Stimulated activated CD8-positive, alpha-beta memory T cell treated with anti-CD3 and anti-CD28 coated beads, Interleukin-4, amount 100 ng/mL, for 24 hours (primary cell): ENCODE measurements around the gene KRTAP12-4.
"Not testable (repeated sequence)": the region's sequence is repeated elsewhere in the genome, so short reads cannot be mapped to it uniquely, and the experiment has no call there.

Source experiments
- DNase-seq: peaks from one replicate; pipeline ENCODE4 v3.0.0-alpha.2; 2020; ENCODE audit warnings: low read depth

The KRTAP12-4 gene

DNA sequence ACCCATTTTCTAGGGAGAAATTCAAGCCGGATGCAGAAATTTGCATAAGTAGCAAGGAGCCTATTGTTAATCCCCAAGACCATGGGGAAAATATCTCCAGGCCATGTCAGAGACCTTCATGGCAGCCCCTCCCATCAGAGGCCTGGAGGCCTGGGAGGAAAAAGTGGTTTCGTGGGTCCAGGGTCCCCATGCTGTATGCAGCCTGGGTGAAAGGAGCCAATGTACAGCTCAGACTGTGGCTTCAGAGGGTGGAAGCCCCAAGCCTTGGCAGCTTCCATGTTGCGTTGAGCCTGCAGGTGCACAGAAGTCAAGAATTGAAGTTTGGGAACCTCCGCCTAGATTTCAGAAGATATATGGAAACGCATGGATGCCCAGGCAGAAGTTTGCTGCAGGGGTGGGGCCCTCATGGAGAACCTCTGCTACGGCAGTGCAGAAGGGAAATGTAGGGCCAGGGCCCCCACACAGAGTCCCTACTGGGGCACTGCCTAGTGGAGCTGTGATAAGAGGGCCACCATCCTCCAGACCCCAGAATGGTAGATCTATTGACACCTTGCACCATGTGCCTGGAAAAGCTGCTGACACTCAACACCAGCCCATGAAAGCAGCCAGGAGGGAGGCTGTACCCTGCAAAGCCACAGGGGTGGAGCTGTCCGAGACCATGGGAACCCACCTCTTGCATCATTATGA lies 44.2 kb downstream of the KRTAP12-4 start:
- not testable (repeated sequence) for DNase-seq

DNA sequence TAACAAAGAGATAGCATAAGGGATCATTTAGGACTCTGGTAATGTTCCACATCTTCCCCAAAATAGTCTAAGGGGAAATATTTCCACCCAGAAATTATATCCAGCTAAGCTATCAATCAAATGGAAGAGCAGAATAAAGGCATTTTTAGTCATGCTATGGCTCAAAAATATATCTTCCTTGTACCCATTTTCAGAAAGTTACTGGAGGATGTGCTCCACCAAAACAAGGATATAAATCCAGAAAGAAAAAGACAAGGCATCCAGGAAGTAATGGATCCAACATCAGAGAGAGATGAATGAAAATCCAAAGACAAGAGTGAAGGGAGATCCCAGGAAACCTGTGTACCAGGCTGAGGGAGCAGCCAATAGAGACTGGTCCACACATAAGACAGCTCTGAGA lies 45.3 kb downstream of the KRTAP12-4 start:
- no peak for DNase-seq

DNA sequence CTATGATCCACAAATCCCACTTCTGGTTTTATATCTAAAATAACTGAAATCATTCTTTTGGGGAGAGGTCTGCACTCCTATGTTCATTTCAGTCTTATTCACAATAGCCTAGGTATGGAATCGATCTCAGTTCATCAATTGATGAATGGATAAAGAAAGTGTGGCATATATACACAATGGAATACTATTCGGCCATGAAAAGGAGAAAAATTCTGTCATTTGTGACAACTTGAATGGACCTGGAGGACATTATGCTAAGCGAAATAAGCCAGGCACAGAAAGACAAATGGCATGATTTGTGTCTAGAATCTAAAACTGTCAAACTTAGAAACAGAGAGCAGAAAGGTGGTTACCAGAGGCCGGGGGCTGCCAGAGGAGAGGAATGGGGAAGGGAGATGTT lies 48.0 kb downstream of the KRTAP12-4 start:
- no peak for DNase-seq
